Keratinocyte (primary cell): Measurements from ENCODE around the gene ZMYM2. TPM values are rescaled to one million over a fixed set of nuclear protein-coding genes. Genes with fewer than 3 reads are reported as not detected.

Source experiments
- DNase-seq: peaks from one replicate; pipeline ENCODE4 v3.0.0-alpha.2; 2011; ENCODE audit warnings: low read depth, missing footprints, low spot score
- FAIRE-seq: peaks from 2 replicates; lab custom pipeline; 2011; peaks lifted over from hg19 to GRCh38; lab: Jason Lieb, UNC
- H2AFZ ChIP-seq: 2 replicates; pipeline ENCODE4 v1.6.0; 2012; ENCODE audit warnings: low read length, control low read depth, inconsistent platforms; ENCODE audit not compliant: control insufficient read depth
- H3K27ac ChIP-seq: 2 replicates; pipeline ENCODE4 v1.5.1; 2011; ENCODE audit warnings: low read length; ENCODE audit not compliant: control insufficient read depth, insufficient read depth
- H3K27me3 ChIP-seq: 3 replicates; pipeline ENCODE4 v1.6.0; 2011; ENCODE audit warnings: low read length; ENCODE audit not compliant: control insufficient read depth, insufficient read depth; ENCODE audit errors: extremely low read depth
- H3K36me3 ChIP-seq, 2 experiments: 2 replicates in 1 of 2; 3 replicates in 1 of 2; pipeline ENCODE4 v1.5.1; 2011; ENCODE audit warnings: low read length in 2 of 2, mild to moderate bottlenecking in 1 of 2; ENCODE audit not compliant: control insufficient read depth in 2 of 2, insufficient read depth in 2 of 2; ENCODE audit errors: extremely low read depth in 1 of 2
- H3K4me1 ChIP-seq: 3 replicates; pipeline ENCODE4 v1.5.1; 2011; ENCODE audit warnings: low read length; ENCODE audit not compliant: control insufficient read depth, insufficient read depth; ENCODE audit errors: extremely low read depth
- H3K4me2 ChIP-seq: 3 replicates; pipeline ENCODE4 v1.6.0; 2011; ENCODE audit warnings: low read depth, low read length; ENCODE audit not compliant: control insufficient read depth, insufficient read depth; ENCODE audit errors: extremely low read depth
- H3K4me3 ChIP-seq, 3 experiments: fragments of 200-600 bp in 1 of 3; sonication (generic) in 1 of 3; 2 replicates in 2 of 3; 3 replicates in 1 of 3; pipeline ENCODE4 v1.5.1; 2011 to 2016; ENCODE audit warnings: low read length in 3 of 3, mild to moderate bottlenecking in 3 of 3, control low read depth in 2 of 3, inconsistent platforms in 1 of 3, low read depth in 1 of 3, mixed read lengths in 1 of 3, mixed run types in 1 of 3, moderate library complexity in 1 of 3; ENCODE audit not compliant: control insufficient read depth in 2 of 3, insufficient read depth in 2 of 3; ENCODE audit errors: extremely low read depth in 1 of 3
- H3K79me2 ChIP-seq: 2 replicates; pipeline ENCODE4 v1.6.0; 2012; ENCODE audit warnings: low read length; ENCODE audit not compliant: control insufficient read depth, insufficient read depth
- H3K9ac ChIP-seq: 3 replicates; pipeline ENCODE4 v1.6.0; 2011; ENCODE audit warnings: low read length; ENCODE audit not compliant: control insufficient read depth, insufficient read depth; ENCODE audit errors: extremely low read depth
- H3K9me1 ChIP-seq: 3 replicates; pipeline ENCODE4 v1.6.0; 2011; ENCODE audit warnings: low read length; ENCODE audit not compliant: control insufficient read depth, insufficient read depth; ENCODE audit errors: extremely low read depth
- H3K9me3 ChIP-seq: 2 replicates; pipeline ENCODE4 v1.5.1; 2012; ENCODE audit warnings: low read depth, low read length; ENCODE audit not compliant: control insufficient read depth
- H4K20me1 ChIP-seq: 3 replicates; pipeline ENCODE4 v1.6.0; 2011; ENCODE audit warnings: low read length; ENCODE audit not compliant: control insufficient read depth, insufficient read depth; ENCODE audit errors: extremely low read depth
- EZH2 ChIP-seq: IDR thresholded peaks from one replicate; pipeline ENCODE4 v1.6.1; 2012; ENCODE audit warnings: inconsistent platforms, mild to moderate bottlenecking, low read length, moderate library complexity
- dilution Hi-C: fragments of 300-500 bp; cut with MboI; formaldehyde crosslinking; loops from one replicate; pipeline ENCODE4 v1.7.0; 2020; ENCODE audit warnings: low sequenced_read_pairs; ENCODE audit not compliant: extremely low pct_ligation_motif_present
- polyA plus RNA-seq, 5 experiments: library from polyadenylated mRNA; depleted of rRNA in 3 of 5; stranded (reverse) in 3 of 5; stranded (forward) in 1 of 5; unstranded in 1 of 5; fragments of >200 nt; gene quantifications; 1 replicate in 1 of 5; 2 replicates in 3 of 5; 3 replicates in 1 of 5; pipeline versions ENCODE4 v1.2.1 to v1.2.3, GENCODE V29; 2011 to 2012; ENCODE audit warnings: missing spikeins in 2 of 5, low read depth in 1 of 5, low replicate concordance in 1 of 5
- TF ChIP-seq, protein P1 (sequence below), 3 experiments: IDR thresholded peaks in 1 of 3; conservative IDR thresholded peaks in 1 of 3; optimal IDR thresholded peaks in 1 of 3; 2 replicates in 2 of 3; 3 replicates in 1 of 3; pipeline versions ENCODE3 to v1.5.1; 2011; ENCODE audit warnings: low read length in 3 of 3, mild to moderate bottlenecking in 3 of 3, moderate library complexity in 2 of 3, control low read depth in 1 of 3, inconsistent platforms in 1 of 3; ENCODE audit not compliant: insufficient read depth in 2 of 3; ENCODE audit errors: extremely low read depth in 1 of 3

Gene ZMYM2
- polyA plus RNA-seq, 1 donor (not counting 4 experiments of a cell fraction or from before 2014, with no cell fraction given): 51.3 TPM

DNA sequence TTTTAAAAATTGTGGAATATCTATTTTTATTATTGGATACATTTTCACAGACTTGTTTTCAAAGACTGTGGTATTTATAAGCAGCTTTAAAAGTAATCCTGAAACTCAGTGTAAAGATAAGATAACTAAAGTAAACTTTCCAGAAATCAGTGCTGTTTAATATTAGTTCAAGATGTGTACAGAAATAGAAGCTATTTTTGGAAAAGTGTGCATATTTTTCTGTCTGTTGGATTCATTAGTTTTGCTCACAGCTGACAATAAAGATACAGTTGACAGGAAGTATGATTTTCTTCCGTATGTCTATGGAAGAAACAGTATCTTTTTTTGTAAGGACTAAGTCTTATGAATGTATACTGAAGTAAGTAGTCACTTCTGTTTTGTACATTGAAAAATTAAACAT, 116.4 kb downstream of the ZMYM2 start:
- Histone ChIP-seq H4K20me1 (no peaks in the 10 kb centered on the region), H3K27ac (no peak overlapping the region), H3K9ac (no peak overlapping the region), H3K79me2 (no peaks in the 10 kb centered on the region), H3K4me2 (no peak overlapping the region), H2AFZ (no peak overlapping the region), H3K9me1 (no peaks in the 10 kb centered on the region), H3K36me3 (peaks cover 0 to 7% of the 10 kb centered on the region in 2 experiments), H3K4me1 (no peaks in the 10 kb centered on the region), H3K4me3 (no peak overlapping the region), H3K27me3 (no peaks in the 10 kb centered on the region), H3K9me3 (no peaks in the 10 kb centered on the region)
- no peak for DNase-seq
- no peak for FAIRE-seq
- dilution Hi-C loops: no loop called here
- TF ChIP-seq, protein P1, sequence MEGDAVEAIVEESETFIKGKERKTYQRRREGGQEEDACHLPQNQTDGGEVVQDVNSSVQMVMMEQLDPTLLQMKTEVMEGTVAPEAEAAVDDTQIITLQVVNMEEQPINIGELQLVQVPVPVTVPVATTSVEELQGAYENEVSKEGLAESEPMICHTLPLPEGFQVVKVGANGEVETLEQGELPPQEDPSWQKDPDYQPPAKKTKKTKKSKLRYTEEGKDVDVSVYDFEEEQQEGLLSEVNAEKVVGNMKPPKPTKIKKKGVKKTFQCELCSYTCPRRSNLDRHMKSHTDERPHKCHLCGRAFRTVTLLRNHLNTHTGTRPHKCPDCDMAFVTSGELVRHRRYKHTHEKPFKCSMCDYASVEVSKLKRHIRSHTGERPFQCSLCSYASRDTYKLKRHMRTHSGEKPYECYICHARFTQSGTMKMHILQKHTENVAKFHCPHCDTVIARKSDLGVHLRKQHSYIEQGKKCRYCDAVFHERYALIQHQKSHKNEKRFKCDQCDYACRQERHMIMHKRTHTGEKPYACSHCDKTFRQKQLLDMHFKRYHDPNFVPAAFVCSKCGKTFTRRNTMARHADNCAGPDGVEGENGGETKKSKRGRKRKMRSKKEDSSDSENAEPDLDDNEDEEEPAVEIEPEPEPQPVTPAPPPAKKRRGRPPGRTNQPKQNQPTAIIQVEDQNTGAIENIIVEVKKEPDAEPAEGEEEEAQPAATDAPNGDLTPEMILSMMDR (optimal IDR thresholded peaks at IDR 0.05 in 1 of 3, IDR thresholded peaks at IDR 0.05 in 1 of 3, conservative IDR thresholded peaks at IDR 0.05 in 1 of 3; ENCODE audit: extremely low read depth in 1 of 3, insufficient read depth in 2 of 3, low read length in 3 of 3): no peak

DNA sequence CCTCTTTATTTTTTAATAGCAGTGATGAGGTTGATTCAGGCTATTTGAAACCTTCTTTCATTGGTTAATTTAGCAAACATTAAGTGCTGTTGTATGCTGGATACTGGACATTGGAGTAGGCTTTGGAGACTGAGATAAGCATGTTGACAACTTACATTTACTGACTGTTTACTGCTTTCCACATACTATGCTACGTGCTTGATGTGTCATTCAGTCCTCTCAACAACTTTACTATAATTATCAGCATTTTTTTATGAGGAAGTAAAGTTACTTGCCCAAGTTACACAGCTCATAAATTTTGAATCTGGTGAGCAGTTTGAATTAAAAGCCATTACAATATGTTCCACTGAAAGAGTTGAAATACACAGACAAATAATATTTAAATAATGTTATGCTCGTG, 118.6 kb downstream of the ZMYM2 start:
- TF ChIP-seq, protein P1 (optimal IDR thresholded peaks at IDR 0.05 in 1 of 3, IDR thresholded peaks at IDR 0.05 in 1 of 3, conservative IDR thresholded peaks at IDR 0.05 in 1 of 3; ENCODE audit: extremely low read depth in 1 of 3, insufficient read depth in 2 of 3, low read length in 3 of 3): no peak
- no peak for TF ChIP-seq EZH2
- no peak overlapping the region for H2AFZ ChIP-seq
- peaks cover 0 to 2% of the 10 kb centered on the region in 2 experiments for H3K36me3 ChIP-seq
- H3K27ac ChIP-seq: no peak overlapping the region
- H3K4me2 ChIP-seq: no peak overlapping the region
- H3K9me1 ChIP-seq: no peaks in the 10 kb centered on the region
- H3K79me2 ChIP-seq: no peaks in the 10 kb centered on the region
- dilution Hi-C loops: no loop called here
- no peak overlapping the region for H3K4me3 ChIP-seq
- FAIRE-seq (no peak), DNase-seq (no peak)
- no peaks in the 10 kb centered on the region for H3K9me3 ChIP-seq
- H3K4me1 ChIP-seq: no peaks in the 10 kb centered on the region
- no peaks in the 10 kb centered on the region for H3K27me3 ChIP-seq
- H4K20me1 ChIP-seq: no peaks in the 10 kb centered on the region
- no peak overlapping the region for H3K9ac ChIP-seq
